ENCODE data around the gene TAF1L. TPM values are rescaled to one million over a fixed set of nuclear protein-coding genes. Genes with fewer than 3 reads are reported as not detected.
"Not testable (repeated sequence)": the region's sequence is repeated elsewhere in the genome, so short reads cannot be mapped to it uniquely, and the experiment has no call there.

Gene TAF1L
- not detected in 2 replicates for total RNA-seq (2014; rRNA removed; shearing (Covaris generic))

GRCh38 chr9:32635362-32635761, at the start of gene TAF1L:
Gene TAF1L, minus strand, starts transcription at chr9:32635669. Its CDS starts 90 bp downstream, at chr9:32635579.
- H3K27ac ChIP-seq: no peak within 1 kb of the TSS
- H3K4me3 ChIP-seq: no peak within 1 kb of the TSS
- DNase-seq (ENCODE audit: low read depth in 1 of 2, low spot score in 2 of 2): no peak
- no peaks in the 10 kb centered on the region for H3K36me3 ChIP-seq
- H3K27me3 ChIP-seq (replicated peaks): no peaks in the 10 kb centered on the region
- H3K4me1 ChIP-seq (replicated peaks): no peaks in the 10 kb centered on the region
- no peaks in the 10 kb centered on the region for H3K9me3 ChIP-seq (replicated peaks)

- Histone ChIP-seq H3K4me3 (no peak overlapping the region), H3K4me1 (replicated peaks) (no peaks in the 10 kb centered on the region), H3K27ac (no peak overlapping the region), H3K36me3 (no peaks in the 10 kb centered on the region), H3K27me3 (replicated peaks) (no peaks in the 10 kb centered on the region), H3K9me3 (replicated peaks) (no peaks in the 10 kb centered on the region)
- no peak for DNase-seq (ENCODE audit: low read depth in 1 of 2, low spot score in 2 of 2)
Observed at GRCh38 chr9:32681751-32682150, 46.3 kb upstream of the TAF1L start.

- Histone ChIP-seq H3K9me3 (replicated peaks) (no peaks in the 10 kb centered on the region), H3K4me1 (replicated peaks) (peaks cover 1% of the 10 kb centered on the region), H3K27ac (no peak overlapping the region), H3K4me3 (no peak overlapping the region), H3K36me3 (no peaks in the 10 kb centered on the region), H3K27me3 (replicated peaks) (no peaks in the 10 kb centered on the region)
- DNase-seq (ENCODE audit: low read depth in 1 of 2, low spot score in 2 of 2): no peak
Observed at GRCh38 chr9:32677931-32678330, 42.5 kb upstream of the TAF1L start.

- Histone ChIP-seq H3K4me3 (no peak overlapping the region), H3K36me3 (no peaks in the 10 kb centered on the region), H3K4me1 (replicated peaks) (peaks cover 12% of the 10 kb centered on the region), H3K9me3 (replicated peaks) (no peaks in the 10 kb centered on the region), H3K27me3 (replicated peaks) (no peaks in the 10 kb centered on the region), H3K27ac (no peak overlapping the region)
- DNase-seq (ENCODE audit: low read depth in 1 of 2, low spot score in 2 of 2): peak; percentile 44 to 45
Observed at GRCh38 chr9:32672469-32672868, 37.0 kb upstream of the TAF1L start.

- Histone ChIP-seq H3K9me3 (replicated peaks) (no peaks in the 10 kb centered on the region), H3K4me1 (replicated peaks) (peaks cover 12% of the 10 kb centered on the region), H3K36me3 (no peaks in the 10 kb centered on the region), H3K27me3 (replicated peaks) (no peaks in the 10 kb centered on the region), H3K4me3 (no peak overlapping the region), H3K27ac (no peak overlapping the region)
- DNase-seq (ENCODE audit: low read depth in 1 of 2, low spot score in 2 of 2): no peak
Observed at GRCh38 chr9:32671333-32671732, 35.9 kb upstream of the TAF1L start.

GRCh38 chr9:32665101-32665500, 29.6 kb upstream of the TAF1L start:
- Histone ChIP-seq H3K9me3 (replicated peaks) (no peaks in the 10 kb centered on the region), H3K4me3 (no peak overlapping the region), H3K27ac (no peak overlapping the region), H3K27me3 (replicated peaks) (no peaks in the 10 kb centered on the region), H3K4me1 (replicated peaks) (no peaks in the 10 kb centered on the region), H3K36me3 (no peaks in the 10 kb centered on the region)
- DNase-seq (ENCODE audit: low read depth in 1 of 2, low spot score in 2 of 2): no peak

GRCh38 chr9:32663741-32664140, 28.3 kb upstream of the TAF1L start:
- H3K4me1 ChIP-seq (replicated peaks): no peaks in the 10 kb centered on the region
- DNase-seq (ENCODE audit: low read depth in 1 of 2, low spot score in 2 of 2): no peak
- H3K27ac ChIP-seq: no peak overlapping the region
- no peaks in the 10 kb centered on the region for H3K9me3 ChIP-seq (replicated peaks)
- no peak overlapping the region for H3K4me3 ChIP-seq
- H3K27me3 ChIP-seq (replicated peaks): no peaks in the 10 kb centered on the region
- H3K36me3 ChIP-seq: no peaks in the 10 kb centered on the region

GRCh38 chr9:32647671-32648070, 12.2 kb upstream of the TAF1L start:
- no peaks in the 10 kb centered on the region for H3K9me3 ChIP-seq (replicated peaks)

GRCh38 chr9:32644698-32645097, 9.2 kb upstream of the TAF1L start:
- Histone ChIP-seq H3K4me1 (replicated peaks) (no peaks in the 10 kb centered on the region), H3K9me3 (replicated peaks) (no peaks in the 10 kb centered on the region), H3K27ac (no peak overlapping the region), H3K27me3 (replicated peaks) (no peaks in the 10 kb centered on the region), H3K36me3 (no peaks in the 10 kb centered on the region), H3K4me3 (no peak overlapping the region)
- no peak for DNase-seq (ENCODE audit: low read depth in 1 of 2, low spot score in 2 of 2)

More at GRCh38 chr9:32647671-32648070, 12.2 kb upstream of the TAF1L start:
- Histone ChIP-seq H3K4me3 (no peak overlapping the region), H3K4me1 (replicated peaks) (no peaks in the 10 kb centered on the region), H3K27ac (no peak overlapping the region), H3K36me3 (no peaks in the 10 kb centered on the region), H3K27me3 (replicated peaks) (no peaks in the 10 kb centered on the region)
- no peak for DNase-seq (ENCODE audit: low read depth in 1 of 2, low spot score in 2 of 2)

- not testable (repeated sequence) for H3K27me3 ChIP-seq (replicated peaks); H3K4me3 ChIP-seq; H3K36me3 ChIP-seq; H3K9me3 ChIP-seq (replicated peaks); H3K27ac ChIP-seq; DNase-seq (ENCODE audit: low read depth in 1 of 2, low spot score in 2 of 2); H3K4me1 ChIP-seq (replicated peaks)
Observed at GRCh38 chr9:32633151-32633550, 2.3 kb downstream of the TAF1L start.

- Histone ChIP-seq H3K4me1 (replicated peaks) (no peaks in the 10 kb centered on the region), H3K36me3 (no peaks in the 10 kb centered on the region), H3K9me3 (replicated peaks) (no peaks in the 10 kb centered on the region), H3K4me3 (no peak overlapping the region), H3K27me3 (replicated peaks) (no peaks in the 10 kb centered on the region), H3K27ac (no peak overlapping the region)
- DNase-seq (ENCODE audit: low read depth in 1 of 2, low spot score in 2 of 2): no peak
Observed at GRCh38 chr9:32631991-32632390, 3.5 kb downstream of the TAF1L start.

- H3K9me3 ChIP-seq (replicated peaks): no peaks in the 10 kb centered on the region
- H3K27ac ChIP-seq: no peak overlapping the region
- DNase-seq (ENCODE audit: low read depth in 1 of 2, low spot score in 2 of 2): no peak
Observed at GRCh38 chr9:32627394-32627954, 8.0 kb downstream of the TAF1L start.

GRCh38 chr9:32625320-32625719, 10.1 kb downstream of the TAF1L start:
- DNase-seq (ENCODE audit: low read depth in 1 of 2, low spot score in 2 of 2): no peak
- H3K4me3 ChIP-seq: no peak overlapping the region
- H3K27ac ChIP-seq: no peak overlapping the region
- no peaks in the 10 kb centered on the region for H3K27me3 ChIP-seq (replicated peaks)
- H3K36me3 ChIP-seq: no peaks in the 10 kb centered on the region
- H3K4me1 ChIP-seq (replicated peaks): no peaks in the 10 kb centered on the region
- no peaks in the 10 kb centered on the region for H3K9me3 ChIP-seq (replicated peaks)

More at GRCh38 chr9:32627394-32627954, 8.0 kb downstream of the TAF1L start:
- H3K4me3 ChIP-seq: no peak overlapping the region
- H3K36me3 ChIP-seq: no peaks in the 10 kb centered on the region
- H3K27me3 ChIP-seq (replicated peaks): no peaks in the 10 kb centered on the region
- no peaks in the 10 kb centered on the region for H3K4me1 ChIP-seq (replicated peaks)

GRCh38 chr9:32622948-32623347, 12.5 kb downstream of the TAF1L start:
- Histone ChIP-seq H3K27me3 (replicated peaks) (no peaks in the 10 kb centered on the region), H3K9me3 (replicated peaks) (no peaks in the 10 kb centered on the region), H3K27ac (no peak overlapping the region), H3K4me1 (replicated peaks) (no peaks in the 10 kb centered on the region), H3K4me3 (no peak overlapping the region), H3K36me3 (no peaks in the 10 kb centered on the region)
- DNase-seq (ENCODE audit: low read depth in 1 of 2, low spot score in 2 of 2): no peak

- H3K27ac ChIP-seq: no peak overlapping the region
- no peaks in the 10 kb centered on the region for H3K4me1 ChIP-seq (replicated peaks)
- DNase-seq (ENCODE audit: low read depth in 1 of 2, low spot score in 2 of 2): no peak
- no peaks in the 10 kb centered on the region for H3K27me3 ChIP-seq (replicated peaks)
- no peak overlapping the region for H3K4me3 ChIP-seq
- H3K9me3 ChIP-seq (replicated peaks): no peaks in the 10 kb centered on the region
- H3K36me3 ChIP-seq: no peaks in the 10 kb centered on the region
Observed at GRCh38 chr9:32618261-32618660, 17.2 kb downstream of the TAF1L start.
